GM19239 (cell line): ENCODE measurements around the gene RAB43.
A peak's percentile ranks its signal among the peaks of the same experiment; 100 is the strongest.
"Not testable (repeated sequence)": the region's sequence is repeated elsewhere in the genome, so short reads cannot be mapped to it uniquely, and the experiment has no call there.

Experiments
- DNase-seq: peaks from one replicate; pipeline ENCODE4 v3.0.0; 2011; ENCODE audit warnings: low spot score; ENCODE audit not compliant: insufficient read length
- FAIRE-seq: peaks from 2 replicates; lab custom pipeline; 2011; peaks lifted over from hg19 to GRCh38; lab: Jason Lieb, UNC

The RAB43 gene

GRCh38 chr3:129121792-129122411 is at the start of gene RAB43:
TSS of gene RAB43 (minus strand) at chr3:129121804. CDS start at chr3:129121489, 315 bp downstream.
- peak; percentile 81 for FAIRE-seq
- peak; percentile 85 for DNase-seq

- DNase-seq = no peak
- FAIRE-seq = no peak
Observed at GRCh38 chr3:129166579-129167332, 45.2 kb upstream of the RAB43 start.

GRCh38 chr3:129165594-129165993 is 44.0 kb upstream of the RAB43 start:
- DNase-seq, FAIRE-seq: not testable (repeated sequence)

- FAIRE-seq (no peak), DNase-seq (no peak)
Observed at GRCh38 chr3:129164500-129164899, 42.9 kb upstream of the RAB43 start.

DNA sequence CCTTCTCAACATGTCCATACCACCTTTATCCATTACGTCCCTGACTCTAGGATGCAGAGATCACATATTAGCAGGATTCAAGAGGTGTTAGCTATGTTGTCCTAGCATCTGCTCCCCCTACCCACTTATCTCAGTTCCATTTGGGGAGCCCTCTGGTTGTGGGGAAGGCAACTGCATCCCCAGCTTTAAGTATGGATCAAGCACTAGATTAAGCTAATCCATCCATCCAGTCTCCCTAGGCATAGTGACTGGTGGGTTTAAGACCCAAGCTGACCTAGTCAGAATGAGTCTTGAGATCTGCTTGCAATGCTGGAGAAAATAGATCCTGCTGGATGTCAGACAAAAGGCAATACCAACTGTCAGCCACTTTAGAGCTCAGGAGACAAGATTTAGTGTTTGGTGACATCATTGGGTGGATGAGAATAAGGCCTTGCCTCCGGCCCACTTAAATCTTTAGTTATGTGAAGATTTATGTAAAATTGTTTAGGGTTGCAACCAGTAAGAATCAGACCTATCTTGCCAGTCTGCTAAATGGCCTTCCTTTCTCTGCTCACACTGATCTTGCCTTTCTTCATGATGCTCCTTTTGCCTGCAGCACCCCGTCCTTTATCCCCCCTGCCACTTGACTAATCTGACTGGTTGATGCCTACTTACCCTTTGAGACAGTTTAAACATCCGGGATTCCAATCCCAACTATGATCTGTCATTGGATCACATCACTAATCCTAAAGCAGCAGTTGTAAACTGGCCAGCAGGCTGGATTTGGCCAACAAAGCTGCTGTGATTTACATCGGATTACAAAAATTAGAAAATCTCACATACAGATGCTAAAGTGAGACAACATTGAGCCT is 41.4 kb upstream of the RAB43 start:
- no peak for DNase-seq
- no peak for FAIRE-seq

- FAIRE-seq = peak; percentile 59
- no peak for DNase-seq
Observed at GRCh38 chr3:129161860-129162271, 40.3 kb upstream of the RAB43 start.

- FAIRE-seq = peak; percentile 89
- DNase-seq = peak; percentile 82
Observed at GRCh38 chr3:129160891-129161859, 39.6 kb upstream of the RAB43 start, which contains the start of gene ISY1. TSS of gene ISY1 (minus strand) at chr3:129161063. CDS start at chr3:129160975, 88 bp downstream.

GRCh38 chr3:129144786-129145185 is 23.2 kb upstream of the RAB43 start:
- DNase-seq = no peak
- FAIRE-seq = no peak

DNA sequence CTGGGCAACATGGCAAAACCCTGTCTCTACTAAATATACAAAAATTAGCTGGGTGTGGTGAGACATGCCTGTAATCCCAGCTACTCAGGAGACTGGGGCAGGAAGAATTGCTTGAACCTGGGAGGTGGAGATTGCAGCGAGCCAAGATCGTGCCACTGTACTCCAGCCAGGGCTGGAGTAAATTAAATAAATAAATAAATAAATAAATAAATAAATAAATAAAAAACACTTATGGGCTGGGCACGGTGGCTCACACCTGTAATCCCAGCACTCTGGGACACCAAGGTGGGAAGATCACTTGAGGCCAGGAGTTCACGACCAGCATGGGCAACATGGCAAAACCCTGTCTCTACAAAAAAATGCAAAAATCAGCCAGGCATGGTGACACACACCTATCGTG is 19.4 kb upstream of the RAB43 start:
- not testable (repeated sequence) for FAIRE-seq, DNase-seq

GRCh38 chr3:129139911-129140310 is 18.3 kb upstream of the RAB43 start:
- DNase-seq (no peak), FAIRE-seq (no peak)

GRCh38 chr3:129136275-129136674 is 14.7 kb upstream of the RAB43 start:
- not testable (repeated sequence) for FAIRE-seq, DNase-seq

DNA sequence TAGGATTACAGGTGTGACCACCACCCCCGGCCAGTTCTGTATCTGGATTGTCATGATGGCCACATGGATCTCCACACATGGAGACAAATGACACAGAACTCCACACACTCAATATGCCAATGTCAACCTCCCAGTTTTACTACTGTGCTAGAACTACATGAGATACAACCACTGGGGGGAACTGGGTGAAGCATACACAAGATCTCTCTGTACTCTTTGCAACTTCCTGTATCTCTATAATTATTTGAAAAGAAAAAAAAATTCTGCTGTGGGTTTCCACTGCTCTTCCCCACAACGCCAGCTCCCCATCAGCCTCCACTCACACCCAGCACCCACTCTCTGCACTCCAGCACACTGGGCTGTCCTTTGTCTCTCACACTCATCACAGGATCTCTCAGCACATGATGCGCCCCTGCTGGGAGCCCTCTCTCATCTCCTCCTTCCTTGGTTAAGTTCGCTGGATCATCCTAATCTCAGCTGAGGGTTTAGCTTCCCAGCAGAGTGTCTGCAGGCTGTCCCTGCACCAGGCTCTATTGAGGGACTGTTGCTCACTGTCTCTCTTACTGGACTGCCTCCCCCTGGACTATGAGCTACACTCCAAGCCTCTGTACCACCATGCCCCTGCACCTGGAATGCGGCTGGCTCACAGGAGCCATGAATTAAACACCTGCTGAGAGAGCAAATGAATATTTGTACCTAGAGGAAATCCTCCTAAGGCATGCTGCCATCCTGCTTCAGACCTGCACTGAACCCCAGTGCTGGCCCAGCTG is 10.7 kb upstream of the RAB43 start:
- FAIRE-seq (no peak), DNase-seq (no peak)

DNA sequence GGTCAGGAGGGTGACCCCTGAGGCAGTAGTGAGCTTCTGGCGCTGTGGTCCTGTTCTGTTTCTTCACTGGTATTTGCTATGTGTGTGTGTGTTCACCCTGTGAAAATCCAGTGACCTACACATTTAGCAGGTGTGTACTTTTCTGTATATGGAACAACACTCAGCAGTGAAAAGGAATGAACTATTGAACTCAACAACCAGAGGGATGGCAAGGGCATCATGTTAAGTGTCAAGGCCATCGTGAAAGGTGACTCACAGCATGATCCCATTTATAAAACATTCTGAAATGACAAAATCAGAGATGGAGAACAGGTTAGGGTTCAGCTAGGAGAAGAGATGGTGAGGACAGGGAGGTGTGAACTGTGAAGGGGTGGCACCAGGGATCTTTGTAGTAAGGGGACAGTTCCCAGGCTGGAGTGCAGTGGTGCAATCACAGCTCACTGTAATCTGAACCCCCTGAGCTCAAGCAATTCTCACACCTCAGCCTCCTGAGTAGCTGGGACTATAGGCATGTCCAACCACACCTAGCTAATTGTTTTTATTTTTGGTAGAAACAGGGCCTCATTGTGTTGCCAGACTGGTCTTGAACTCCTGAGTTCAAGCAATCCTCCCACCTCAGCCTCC is 10.0 kb upstream of the RAB43 start:
- FAIRE-seq = no peak
- no peak for DNase-seq

DNA sequence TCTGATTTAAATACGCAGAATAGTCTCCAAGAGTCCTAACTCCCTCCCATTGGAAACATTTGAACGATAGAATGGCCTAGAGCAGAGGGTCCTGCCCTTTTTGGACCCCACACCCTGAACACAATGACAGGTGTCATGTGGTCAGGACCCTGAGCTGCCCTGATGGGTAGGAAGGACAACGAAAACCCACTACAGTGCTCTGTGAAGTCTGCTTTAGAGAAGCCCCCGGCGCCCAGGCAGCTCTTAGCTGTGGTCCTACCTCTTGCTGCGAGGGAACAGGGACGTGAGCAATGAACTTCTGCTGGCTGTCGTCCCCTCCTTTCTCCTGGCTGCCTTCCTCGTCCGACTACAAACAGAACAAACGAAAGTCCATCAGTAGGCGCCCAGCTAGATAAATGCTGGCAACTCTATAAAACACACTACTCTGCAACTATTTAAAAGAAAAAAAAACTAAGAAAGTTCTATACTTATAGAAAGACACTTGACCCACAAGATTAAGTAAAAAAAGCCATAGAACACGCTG is 8.7 kb upstream of the RAB43 start:
- FAIRE-seq = no peak
- no peak for DNase-seq

DNA sequence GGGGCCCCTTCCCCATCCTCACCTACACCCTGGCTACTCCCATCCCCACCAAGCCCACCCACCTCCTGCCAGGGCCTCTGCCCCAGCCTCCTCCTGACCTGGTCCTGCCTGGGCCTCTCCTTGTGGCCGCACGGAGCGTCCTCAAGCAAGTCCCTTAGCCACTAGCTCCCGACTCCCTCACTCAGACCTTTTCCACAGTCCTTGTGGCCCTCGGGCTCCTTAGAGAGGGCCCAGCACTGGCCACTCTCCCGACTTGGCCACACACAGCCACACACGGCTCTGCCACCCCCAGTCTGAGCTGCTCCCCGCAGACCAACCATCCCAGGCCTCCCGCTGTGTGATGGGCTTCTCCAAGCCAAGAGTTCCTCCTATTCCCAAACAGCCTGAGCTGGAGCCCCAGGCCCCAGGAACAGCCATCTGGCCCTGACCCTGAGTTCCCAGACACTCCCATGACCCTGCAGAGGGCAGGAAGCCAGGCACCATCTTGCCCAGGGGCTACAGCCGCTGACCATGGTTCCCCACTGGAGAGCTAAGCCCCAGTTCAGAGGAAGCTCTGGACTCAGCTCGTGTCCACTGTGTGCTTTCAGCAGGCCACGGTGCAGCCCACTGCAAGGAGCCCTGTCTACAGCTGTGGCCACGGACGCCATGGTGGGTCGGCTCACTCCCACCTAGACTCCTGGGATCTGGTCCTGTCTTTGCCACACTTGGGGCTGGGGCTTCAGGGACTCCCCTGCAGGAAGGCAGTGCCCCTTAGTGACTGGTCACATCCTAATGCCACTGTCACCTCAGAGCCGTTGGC is 7.0 kb upstream of the RAB43 start:
- DNase-seq = no peak
- no peak for FAIRE-seq

DNA sequence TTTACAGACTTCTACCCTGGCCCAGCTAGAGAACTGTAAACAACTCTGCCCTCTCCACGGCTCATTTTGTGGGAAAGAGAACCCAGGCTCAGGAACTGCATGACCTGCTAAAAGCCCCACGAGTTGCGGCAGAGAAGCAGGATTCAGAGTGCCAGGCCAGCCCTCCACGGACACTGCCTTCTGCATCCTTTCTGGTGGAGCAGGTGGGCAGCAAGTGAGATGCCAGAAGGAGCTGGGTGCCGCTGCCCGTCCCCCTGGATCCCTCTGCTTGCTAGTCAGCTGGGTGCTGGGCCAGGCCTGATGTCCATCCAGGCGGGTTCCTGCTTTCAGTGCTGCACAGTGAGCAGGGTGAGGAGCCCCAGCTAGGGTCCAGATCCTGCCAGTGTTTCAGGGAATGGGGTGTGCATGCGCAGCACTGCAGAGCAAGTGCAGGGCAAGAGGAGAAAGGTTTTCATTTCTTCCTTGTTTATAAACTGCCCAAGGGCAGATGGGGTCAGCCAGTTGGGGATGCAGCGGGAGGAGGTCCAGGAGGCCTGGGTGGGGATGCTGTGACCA is 5.2 kb upstream of the RAB43 start:
- DNase-seq = no peak
- FAIRE-seq = no peak
